T-helper 1 cell treated with Interleukin-12 subunit alpha and Interleukin-12 subunit beta and Interleukin-4 antibody, amounts not matched to agents 30 ng/mL and 1 ng/mL, for 36 hours (primary cell): ENCODE data around the gene TPRG1L. TPM values are rescaled to one million over a fixed set of nuclear protein-coding genes. Genes with fewer than 3 reads are reported as not detected.

Source experiments
- intact Hi-C: fragments of 100-400 bp; cut with micrococcal nuclease; formaldehyde crosslinking; loops from one replicate; pipeline ENCODE4 v1.15.1; 2024
- total RNA-seq: library from RNA; stranded (reverse); gene quantifications from 2 replicates; pipeline ENCODE4 v1.2.3, GENCODE V29; 2022

Gene TPRG1L
- total RNA-seq, 1 donor from 2014 or later = 17.1 TPM

DNA sequence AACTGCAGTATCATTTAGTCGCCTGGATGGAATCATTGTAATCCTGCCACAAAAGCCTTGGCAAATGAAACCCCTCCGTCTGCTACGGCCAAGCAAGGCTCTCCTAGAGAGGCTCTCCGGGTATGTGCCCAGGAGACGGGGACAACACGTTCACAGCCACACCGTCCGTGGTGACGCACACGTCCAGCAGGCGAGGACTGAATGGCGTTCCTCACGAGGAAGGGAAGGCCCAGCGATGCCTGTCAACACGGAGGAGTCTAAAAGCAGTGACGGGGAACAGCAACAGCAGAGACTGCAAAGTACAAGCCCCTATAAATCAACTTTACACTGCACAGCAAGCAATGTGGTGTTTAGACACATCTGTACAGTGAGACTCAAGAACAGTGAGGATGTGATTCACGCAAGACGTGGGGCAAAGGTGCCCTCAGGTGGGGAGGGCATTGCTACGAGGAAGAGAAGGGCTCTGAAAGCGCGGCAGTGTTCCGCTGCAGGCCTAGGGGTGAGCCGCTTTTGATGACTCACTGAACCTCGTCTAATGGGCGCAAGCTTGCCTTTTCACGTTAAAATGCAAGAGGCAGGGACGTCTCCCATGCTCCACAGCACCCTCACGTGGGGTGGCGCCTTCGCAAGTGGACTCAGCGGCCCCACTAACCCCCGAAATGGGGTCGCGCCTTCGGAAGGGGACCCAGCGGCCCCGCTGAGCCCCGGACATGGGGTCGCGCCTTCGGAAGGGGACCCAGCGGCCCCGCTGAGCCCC lies 18.3 kb downstream of the TPRG1L start:
- intact Hi-C loops = no loop called here

- intact Hi-C loops = no loop called here
Measured at GRCh38 chr1:3644273-3644672, 19.5 kb downstream of the TPRG1L start.

- intact Hi-C loops = no loop called here
Measured at GRCh38 chr1:3645247-3645646, 20.4 kb downstream of the TPRG1L start.

DNA sequence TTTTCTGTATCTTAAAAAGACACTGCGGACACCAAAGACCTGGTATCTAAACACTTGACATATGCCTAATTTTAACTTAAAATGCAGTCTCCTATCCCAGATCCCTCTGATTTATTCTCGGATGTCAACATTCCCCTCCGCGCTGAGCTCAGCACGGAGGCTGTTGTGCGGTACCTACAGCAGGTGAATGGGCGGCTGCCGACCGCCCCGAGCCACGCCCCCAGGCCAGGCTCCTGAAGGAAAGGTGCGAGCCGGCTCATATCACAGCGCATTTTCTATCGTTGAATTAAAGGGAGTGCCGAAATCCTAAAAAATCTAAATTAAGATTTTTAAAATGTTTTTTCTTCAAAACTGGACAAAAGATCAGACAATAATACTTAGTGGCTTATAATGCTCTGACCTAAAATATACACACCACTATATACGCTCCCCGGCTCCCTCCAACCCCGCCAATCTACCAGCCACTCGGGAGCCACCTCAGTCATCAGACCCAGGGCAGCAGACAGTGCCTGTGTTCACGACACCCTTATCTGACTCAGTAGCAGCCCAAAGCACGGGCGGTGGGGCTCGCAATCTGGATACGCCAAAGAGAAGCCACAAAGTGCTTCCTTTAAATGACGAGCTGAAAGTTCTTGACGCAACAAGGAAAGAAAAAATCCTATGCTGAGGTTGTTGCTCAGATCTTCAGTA lies 21.0 kb downstream of the TPRG1L start:
- intact Hi-C loops = no loop called here

- intact Hi-C loops = no loop called here
Measured at GRCh38 chr1:3646596-3646995, 21.8 kb downstream of the TPRG1L start.

DNA sequence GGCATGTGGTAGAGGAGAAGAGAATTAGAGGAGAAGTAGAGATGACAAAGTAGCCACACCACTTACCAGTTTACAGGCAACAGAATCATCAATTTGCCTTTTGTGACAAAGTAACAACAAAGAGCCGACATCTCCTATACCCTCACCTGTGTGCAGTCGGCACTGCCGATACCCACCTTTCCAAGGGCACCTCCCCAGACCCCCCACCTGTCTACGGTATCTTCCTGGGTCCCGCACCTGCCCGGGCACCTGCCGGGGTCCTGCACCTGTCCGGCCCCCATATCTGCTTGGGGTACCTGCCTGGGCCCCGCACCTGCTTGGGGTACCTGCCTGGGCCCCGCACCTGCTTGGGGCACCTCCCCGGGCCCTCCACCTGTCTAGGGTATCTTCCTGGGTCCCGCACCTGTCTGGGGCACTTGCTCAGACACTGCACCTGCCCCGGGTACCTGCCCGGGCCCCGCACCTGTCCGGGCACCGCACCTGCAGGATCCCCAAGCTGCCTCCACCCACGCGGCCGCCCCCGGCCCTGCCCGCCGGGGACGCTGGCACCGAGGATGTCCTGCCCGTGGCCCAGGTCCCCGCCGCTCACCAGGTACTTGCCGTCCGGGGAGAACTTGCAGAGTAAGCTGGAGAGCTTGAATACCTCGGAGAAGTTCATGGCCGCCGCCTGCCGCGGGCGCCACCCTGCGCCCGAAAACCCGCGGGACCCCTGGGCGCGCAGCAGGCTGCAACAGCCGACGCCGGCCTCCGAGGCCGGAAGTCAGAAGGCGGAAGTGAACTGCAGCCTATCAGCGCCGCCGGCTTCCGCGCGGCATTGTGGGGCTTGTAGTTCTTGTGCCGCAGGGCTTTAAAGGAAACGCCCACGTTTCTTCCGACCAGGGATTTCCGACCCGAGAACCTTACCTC lies 24.8 kb downstream of the TPRG1L start, which contains the start of gene WRAP73:
Gene WRAP73, minus strand, starts transcription at position 762 of the 906 bp plus-strand sequence. Its CDS starts 104 bp downstream, at position 658.
- intact Hi-C loops = loop anchor here (1.0 to 10.0 kb wide), 7 partner anchors 25 to 1125 kb away; partner anchors contain the start of genes C1orf174, CEP104, DFFB and LRRC47

- intact Hi-C loops = loop anchor here (1.0 to 10.0 kb wide), 7 partner anchors 26 to 1126 kb away; partner anchors contain the start of genes C1orf174, CEP104, DFFB and LRRC47
Measured at GRCh38 chr1:3650248-3651025, 25.6 kb downstream of the TPRG1L start.

- intact Hi-C loops = loop anchor here (10.0 kb wide), 1 partner anchor 1126 kb away; the partner anchor contains the start of gene PANK4
Measured at GRCh38 chr1:3651026-3651929, 26.5 kb downstream of the TPRG1L start.

DNA sequence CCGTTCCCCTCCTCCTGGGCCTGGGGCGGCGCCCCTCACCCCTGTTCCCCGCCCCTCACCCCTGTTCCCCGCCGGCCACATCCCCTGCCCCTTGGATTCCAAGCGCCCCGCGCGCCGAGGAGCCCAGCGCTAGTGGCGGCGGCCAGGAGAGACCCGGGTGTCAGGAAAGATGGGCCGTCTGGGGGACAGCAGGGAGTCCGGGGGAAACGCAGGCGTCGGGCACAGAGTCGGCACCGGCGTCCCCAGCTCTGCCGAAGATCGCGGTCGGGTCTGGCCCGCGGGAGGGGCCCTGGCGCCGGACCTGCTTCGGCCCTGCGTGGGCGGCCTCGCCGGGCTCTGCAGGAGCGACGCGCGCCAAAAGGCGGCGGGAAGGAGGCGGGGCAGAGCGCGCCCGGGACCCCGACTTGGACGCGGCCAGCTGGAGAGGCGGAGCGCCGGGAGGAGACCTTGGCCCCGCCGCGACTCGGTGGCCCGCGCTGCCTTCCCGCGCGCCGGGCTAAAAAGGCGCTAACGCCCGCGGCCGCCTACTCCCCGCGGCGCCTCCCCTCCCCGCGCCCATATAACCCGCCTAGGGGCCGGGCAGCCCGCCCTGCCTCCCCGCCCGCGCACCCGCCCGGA lies 27.2 kb downstream of the TPRG1L start, which contains the start of gene TP73:
Gene TP73, plus strand, starts transcription at position 587 of the 618 bp plus-strand sequence. CDS start 29,850 bp downstream, outside the sequence.
- intact Hi-C loops = loop anchor here (10.0 kb wide), 1 partner anchor 1127 kb away; the partner anchor contains the start of gene PANK4

GRCh38 chr1:3652548-3653285 lies 27.9 kb downstream of the TPRG1L start:
- intact Hi-C loops = loop anchor here (10.0 kb wide), 1 partner anchor 1128 kb away; the partner anchor contains the start of gene PANK4

GRCh38 chr1:3653286-3653618 lies 28.4 kb downstream of the TPRG1L start:
- intact Hi-C loops = loop anchor here (10.0 kb wide), 1 partner anchor 1128 kb away; the partner anchor contains the start of gene PANK4

DNA sequence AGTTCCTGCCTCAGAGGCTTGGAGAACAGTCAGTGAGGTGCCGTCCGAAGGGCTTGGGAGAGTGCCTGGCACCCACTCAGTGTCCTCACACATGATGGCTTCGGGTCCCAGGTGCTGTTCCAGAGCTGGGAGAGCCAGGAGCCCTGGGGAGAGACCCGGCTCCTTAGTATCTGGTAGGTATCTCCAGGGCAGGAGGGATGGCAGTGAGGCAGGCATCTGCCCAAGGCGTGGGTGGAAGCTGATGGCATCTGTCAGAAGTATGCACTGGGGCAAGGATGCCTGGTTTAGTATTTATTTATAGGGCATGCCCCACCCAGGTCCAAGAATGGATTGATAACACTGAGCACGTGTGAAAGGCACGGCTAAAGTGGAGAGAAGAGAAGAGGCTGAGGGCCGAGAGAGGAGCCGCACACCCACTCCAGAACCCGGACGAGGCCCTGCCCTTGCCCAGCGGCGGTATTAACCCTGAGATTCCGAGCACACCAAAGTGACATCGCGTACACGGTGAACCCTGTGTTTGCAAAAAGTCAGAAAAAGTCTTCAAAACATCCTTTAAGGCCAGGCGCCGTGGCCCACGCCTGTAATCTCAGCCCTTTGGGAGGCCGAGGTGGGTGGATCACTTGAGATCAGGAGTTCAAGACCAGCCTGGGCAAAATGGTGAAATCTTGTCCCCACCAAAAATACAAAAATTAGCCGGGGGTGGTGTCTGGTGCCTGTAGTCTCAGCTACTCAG lies 29.9 kb downstream of the TPRG1L start:
- intact Hi-C loops = loop anchor here (10.0 kb wide), 1 partner anchor 1130 kb away; the partner anchor contains the start of gene PANK4

- intact Hi-C loops = loop anchor here (10.0 kb wide), 1 partner anchor 1132 kb away; the partner anchor contains the start of gene PANK4
Measured at GRCh38 chr1:3656450-3657095, 31.8 kb downstream of the TPRG1L start.

DNA sequence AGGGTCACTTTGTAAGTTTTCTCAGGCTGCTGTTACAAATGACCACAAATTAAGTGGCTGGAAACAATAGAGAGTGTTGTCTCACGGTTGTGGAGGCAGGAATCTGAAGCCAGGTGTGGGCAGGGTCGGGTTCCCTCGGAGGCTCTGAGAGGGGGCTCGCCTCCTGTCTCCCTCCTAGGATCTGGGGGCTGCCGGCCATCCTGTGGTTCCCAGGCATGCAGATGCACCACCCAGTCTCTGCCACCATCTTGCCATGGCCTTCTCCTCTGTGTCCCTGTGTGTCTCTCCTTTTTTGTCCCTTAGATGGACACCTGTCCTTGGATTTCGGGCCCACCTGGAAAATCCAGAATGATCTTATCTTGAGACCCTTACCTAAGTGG lies 32.3 kb downstream of the TPRG1L start:
- intact Hi-C loops = loop anchor here (10.0 kb wide), 1 partner anchor 1132 kb away; the partner anchor contains the start of gene PANK4

DNA sequence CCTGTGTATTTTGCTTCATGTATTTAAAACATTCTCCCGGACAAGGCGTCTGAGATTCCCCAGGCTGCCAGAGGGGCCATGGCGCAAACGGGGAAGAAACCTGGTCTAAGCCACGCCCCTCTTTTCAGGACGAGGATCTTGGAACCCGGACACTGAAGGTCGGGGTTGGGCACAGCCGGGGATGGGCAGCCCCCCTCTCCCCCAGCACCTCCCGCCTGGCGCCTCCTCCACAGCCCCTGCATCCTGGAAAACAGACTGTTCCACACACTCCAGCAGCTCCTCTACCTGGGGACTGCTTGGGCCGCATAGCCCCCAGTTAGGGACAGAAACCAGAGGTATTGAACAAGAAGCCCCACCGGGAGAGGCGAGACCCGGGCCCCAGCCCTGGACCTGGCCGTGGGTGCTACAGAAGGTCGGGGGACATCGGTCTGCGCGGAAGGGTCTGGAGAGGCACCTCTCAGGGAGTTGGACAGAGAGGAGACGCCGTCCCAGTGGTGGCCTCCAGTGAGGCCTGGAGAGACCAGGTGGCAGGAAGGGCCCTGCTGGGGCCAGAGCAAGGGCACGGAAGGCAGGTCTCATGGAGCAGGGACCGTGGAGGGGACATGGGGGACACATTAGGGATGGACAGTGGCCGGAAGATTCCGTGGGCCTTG lies 32.9 kb downstream of the TPRG1L start:
- intact Hi-C loops = loop anchor here (10.0 kb wide), 1 partner anchor 1133 kb away; the partner anchor contains the start of gene PANK4

- intact Hi-C loops = loop anchor here (10.0 kb wide), 1 partner anchor 1133 kb away; the partner anchor contains the start of gene PANK4
Measured at GRCh38 chr1:3658231-3658615, 33.4 kb downstream of the TPRG1L start.
